SK-N-SH (cell line): Measurements from ENCODE around the gene NPFFR2. TPM values are rescaled to one million over a fixed set of nuclear protein-coding genes. Genes with fewer than 3 reads are reported as not detected.

Experiments
- CTCF ChIA-PET: fragments of 300-600, 350-600 bp; formaldehyde crosslinking; extraction: SDS; loops from one replicate; lab custom pipeline; 2021; lab: Yijun Ruan, JAX
- POLR2A ChIA-PET: fragments of 350-600 bp; sonication (Branson Sonifier 250); formaldehyde crosslinking; extraction: SDS; loops from one replicate; lab custom pipeline; 2020; ENCODE audit warnings: antibody characterized with exemption, inconsistent platforms; lab: Yijun Ruan, JAX
- DNase-seq: peaks from one replicate; pipeline ENCODE4 v3.0.0; 2012
- H2AFZ ChIP-seq: fragments of 200-600 bp; sonication (generic); 2 replicates; pipeline ENCODE4 v1.8.1; 2016; ENCODE audit warnings: antibody characterized with exemption, mild to moderate bottlenecking, low read depth
- H3F3A ChIP-seq: fragments of 200-600 bp; sonication (generic); replicated peaks from 2 replicates; pipeline ENCODE3; 2016; ENCODE audit warnings: antibody characterized with exemption, mild to moderate bottlenecking; ENCODE audit not compliant: insufficient read depth
- H3K27ac ChIP-seq, 2 experiments: fragments of 200-500 bp in 1 of 2; fragments of 200-600 bp in 1 of 2; sonication (Bioruptor generic) in 1 of 2; sonication (generic), shearing (Covaris generic) in 1 of 2; 2 replicates each; pipeline versions ENCODE4 v1.5.1 to v1.6.1; 2014 to 2016; ENCODE audit warnings: low read depth in 2 of 2, inconsistent platforms in 1 of 2, low read length in 1 of 2, mild to moderate bottlenecking in 1 of 2, mixed read lengths in 1 of 2
- H3K27me3 ChIP-seq: fragments of 200-600 bp; sonication (generic), shearing (Covaris generic); 2 replicates; pipeline ENCODE4 v1.6.1; 2016; ENCODE audit warnings: mixed run types; ENCODE audit not compliant: insufficient read depth
- H3K36me3 ChIP-seq, 2 experiments: fragments of 200-500 bp in 1 of 2; fragments of 200-600 bp in 1 of 2; sonication (Bioruptor generic) in 1 of 2; sonication (generic) in 1 of 2; replicated peaks in 1 of 2; 2 replicates each; pipeline versions ENCODE3 to v1.5.1; 2014 to 2016; ENCODE audit warnings: low read length in 1 of 2, mild to moderate bottlenecking in 1 of 2; ENCODE audit not compliant: insufficient read depth in 2 of 2, control insufficient read depth in 1 of 2
- H3K4me1 ChIP-seq, 2 experiments: fragments of 200-500 bp in 1 of 2; fragments of 200-600 bp in 1 of 2; sonication (Bioruptor generic) in 1 of 2; sonication (generic), shearing (Covaris generic) in 1 of 2; 2 replicates each; pipeline versions ENCODE4 v1.5.1 to v1.6.1; 2014 to 2016; ENCODE audit warnings: low read depth in 1 of 2, low read length in 1 of 2, mixed run types in 1 of 2; ENCODE audit not compliant: insufficient read depth in 2 of 2, control insufficient read depth in 1 of 2
- H3K4me2 ChIP-seq: fragments of 200-600 bp; sonication (generic), shearing (Covaris generic); 2 replicates; pipeline ENCODE4 v1.6.1; 2017; ENCODE audit warnings: mixed run types
- H3K4me3 ChIP-seq, 2 experiments: fragments of 200-500 bp in 1 of 2; fragments of 200-600 bp in 1 of 2; sonication (Bioruptor generic) in 1 of 2; sonication (generic), shearing (Covaris generic) in 1 of 2; 2 replicates each; pipeline versions ENCODE4 v1.5.1 to v1.8.1; 2014 to 2016; ENCODE audit warnings: low read depth in 2 of 2, inconsistent platforms in 1 of 2, low read length in 1 of 2, mild to moderate bottlenecking in 1 of 2, mixed read lengths in 1 of 2, moderate library complexity in 1 of 2
- H3K79me2 ChIP-seq: fragments of 200-600 bp; sonication (generic); 2 replicates; pipeline ENCODE4 v1.8.1; 2017; ENCODE audit warnings: mild to moderate bottlenecking; ENCODE audit not compliant: insufficient read depth
- H3K9ac ChIP-seq: fragments of 200-600 bp; sonication (generic); 2 replicates; pipeline ENCODE4 v1.6.1; 2017; ENCODE audit warnings: mixed run types
- H3K9me2 ChIP-seq: fragments of 200-600 bp; sonication (generic); 2 replicates; pipeline ENCODE4 v1.6.1; 2017; ENCODE audit warnings: mixed run types
- H3K9me3 ChIP-seq: fragments of 200-600 bp; sonication (generic); 2 replicates; pipeline ENCODE4 v1.6.1; 2017; ENCODE audit warnings: mixed run types, mild to moderate bottlenecking, moderate library complexity
- H4K20me1 ChIP-seq: fragments of 200-600 bp; sonication (generic); 2 replicates; pipeline ENCODE4 v1.6.1; 2017; ENCODE audit warnings: mild to moderate bottlenecking, mixed run types; ENCODE audit not compliant: insufficient read depth
- ELF1 ChIP-seq: IDR thresholded peaks from 2 replicates; pipeline ENCODE4 v1.4.0; 2012
- GABPA ChIP-seq: IDR thresholded peaks from 2 replicates; pipeline ENCODE4 v1.4.0; 2012; ENCODE audit warnings: low read depth, mild to moderate bottlenecking
- GATA2 ChIP-seq: sonication (generic); formaldehyde crosslinking; IDR thresholded peaks from 2 replicates; pipeline ENCODE4 v1.5.0; 2020; ENCODE audit warnings: mild to moderate bottlenecking, missing genetic modification reagents
- MEF2A ChIP-seq: IDR thresholded peaks from 2 replicates; pipeline ENCODE4 v1.4.0; 2012; ENCODE audit warnings: low read depth, borderline replicate concordance
- MXI1 ChIP-seq: IDR thresholded peaks from 2 replicates; pipeline ENCODE4 v1.6.1; 2012; ENCODE audit warnings: mild to moderate bottlenecking, low read depth, low read length, improper control_type of control experiment
- NFIC ChIP-seq: IDR thresholded peaks from 2 replicates; pipeline ENCODE4 v1.4.0; 2012; ENCODE audit warnings: borderline replicate concordance
- RAD21 ChIP-seq: IDR thresholded peaks from 2 replicates; pipeline ENCODE4 v1.6.1; 2012; ENCODE audit warnings: mild to moderate bottlenecking, low read length
- RFX5 ChIP-seq: IDR thresholded peaks from 2 replicates; pipeline ENCODE4 v1.6.1; 2012; ENCODE audit warnings: mild to moderate bottlenecking, improper control_type of control experiment, low read length
- TAF1 ChIP-seq: IDR thresholded peaks from 2 replicates; pipeline ENCODE4 v1.6.1; 2012; ENCODE audit warnings: low read depth, mild to moderate bottlenecking, low read length, moderate library complexity, borderline replicate concordance
- TCF12 ChIP-seq: IDR thresholded peaks from 2 replicates; pipeline ENCODE4 v1.4.0; 2012
- TEAD4 ChIP-seq: IDR thresholded peaks from 2 replicates; pipeline ENCODE4 v1.4.0; 2012; ENCODE audit warnings: mild to moderate bottlenecking, borderline replicate concordance; ENCODE audit not compliant: insufficient read depth
- YY1 ChIP-seq: IDR thresholded peaks from 2 replicates; pipeline ENCODE4 v1.4.0; 2012; ENCODE audit warnings: low read depth, mild to moderate bottlenecking
- WGBS: methylation state at CpG from one replicate; pipeline ENCODE4 v1.1.6; 2017; ENCODE audit warnings: low lambda C conversion rate; 5-methylcytosine and 5-hydroxymethylcytosine counted together
- polyA plus RNA-seq, 3 experiments: library from polyadenylated mRNA; depleted of rRNA; stranded (reverse); fragments of >200 nt; gene quantifications; 2 replicates each; pipeline ENCODE4 v1.2.3, GENCODE V29; 2012
- TF ChIP-seq, protein P1 (sequence below): IDR thresholded peaks from 2 replicates; pipeline ENCODE4 v1.4.0; 2012; ENCODE audit warnings: low read depth, borderline replicate concordance
- TF ChIP-seq, protein P2 (sequence below): IDR thresholded peaks from 2 replicates; pipeline ENCODE4 v1.6.1; 2012; ENCODE audit warnings: mild to moderate bottlenecking, low read depth, low read length, moderate library complexity
- TF ChIP-seq, protein P3 (sequence below): IDR thresholded peaks from 2 replicates; pipeline ENCODE4 v1.4.0; 2012; ENCODE audit warnings: low read depth
- TF ChIP-seq, protein P4 (sequence below): fragments of 150-350 bp; IDR thresholded peaks from 2 replicates; pipeline ENCODE4 v1.6.1; 2017; ENCODE audit warnings: antibody characterized with exemption, low read length, low read depth, borderline replicate concordance

The NPFFR2 gene
- polyA plus RNA-seq, 1 of the 3 experiments (the other 2 are of a cell fraction), result 6.2 TPM

DNA sequence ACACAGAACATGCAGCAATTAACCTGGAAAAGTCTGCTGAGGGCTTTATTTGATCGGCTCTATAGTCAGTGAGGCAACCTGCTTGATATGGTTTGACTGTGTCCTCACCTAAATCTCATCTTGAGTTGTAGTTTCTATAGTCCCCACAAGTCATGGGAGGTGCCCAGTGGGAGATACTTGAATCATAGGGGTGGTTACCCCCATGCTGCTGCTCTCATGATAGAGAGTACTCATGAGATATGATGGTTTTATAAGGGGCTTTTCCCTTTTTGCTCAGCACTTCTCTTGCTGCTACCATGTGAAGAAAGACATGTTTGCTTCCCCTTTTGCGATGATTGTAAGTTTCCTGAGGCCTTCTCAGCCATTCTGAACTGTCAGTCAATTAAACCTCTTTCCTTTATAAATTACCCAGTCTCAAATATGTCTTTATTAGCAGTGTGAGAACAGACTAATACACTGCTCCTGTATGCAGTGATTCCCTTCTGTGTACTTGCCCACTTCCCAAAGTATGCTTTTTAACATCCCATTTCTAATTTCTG lies 78.2 kb downstream of the NPFFR2 start:
- Histone ChIP-seq H4K20me1 (no peaks in the 10 kb centered on the region), H3F3A (no peaks in the 10 kb centered on the region), H3K36me3 (no peaks in the 10 kb centered on the region), H2AFZ (no peak overlapping the region), H3K4me1 (no peaks in the 10 kb centered on the region), H3K79me2 (no peaks in the 10 kb centered on the region), H3K4me3 (no peak overlapping the region), H3K27ac (no peak overlapping the region), H3K9ac (no peak overlapping the region), H3K9me2 (no peaks in the 10 kb centered on the region), H3K4me2 (no peak overlapping the region), H3K27me3 (no peaks in the 10 kb centered on the region), H3K9me3 (no peaks in the 10 kb centered on the region)
- TF ChIP-seq, protein P1, sequence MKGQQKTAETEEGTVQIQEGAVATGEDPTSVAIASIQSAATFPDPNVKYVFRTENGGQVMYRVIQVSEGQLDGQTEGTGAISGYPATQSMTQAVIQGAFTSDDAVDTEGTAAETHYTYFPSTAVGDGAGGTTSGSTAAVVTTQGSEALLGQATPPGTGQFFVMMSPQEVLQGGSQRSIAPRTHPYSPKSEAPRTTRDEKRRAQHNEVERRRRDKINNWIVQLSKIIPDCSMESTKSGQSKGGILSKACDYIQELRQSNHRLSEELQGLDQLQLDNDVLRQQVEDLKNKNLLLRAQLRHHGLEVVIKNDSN, result no peak
- TF ChIP-seq RFX5 (no peak), TEAD4 (no peak), NFIC (no peak), GABPA (no peak), GATA2 (CRISPR knock-in tag) (no peak), MXI1 (no peak), TAF1 (no peak), YY1 (no peak)
- TF ChIP-seq, protein P2, sequence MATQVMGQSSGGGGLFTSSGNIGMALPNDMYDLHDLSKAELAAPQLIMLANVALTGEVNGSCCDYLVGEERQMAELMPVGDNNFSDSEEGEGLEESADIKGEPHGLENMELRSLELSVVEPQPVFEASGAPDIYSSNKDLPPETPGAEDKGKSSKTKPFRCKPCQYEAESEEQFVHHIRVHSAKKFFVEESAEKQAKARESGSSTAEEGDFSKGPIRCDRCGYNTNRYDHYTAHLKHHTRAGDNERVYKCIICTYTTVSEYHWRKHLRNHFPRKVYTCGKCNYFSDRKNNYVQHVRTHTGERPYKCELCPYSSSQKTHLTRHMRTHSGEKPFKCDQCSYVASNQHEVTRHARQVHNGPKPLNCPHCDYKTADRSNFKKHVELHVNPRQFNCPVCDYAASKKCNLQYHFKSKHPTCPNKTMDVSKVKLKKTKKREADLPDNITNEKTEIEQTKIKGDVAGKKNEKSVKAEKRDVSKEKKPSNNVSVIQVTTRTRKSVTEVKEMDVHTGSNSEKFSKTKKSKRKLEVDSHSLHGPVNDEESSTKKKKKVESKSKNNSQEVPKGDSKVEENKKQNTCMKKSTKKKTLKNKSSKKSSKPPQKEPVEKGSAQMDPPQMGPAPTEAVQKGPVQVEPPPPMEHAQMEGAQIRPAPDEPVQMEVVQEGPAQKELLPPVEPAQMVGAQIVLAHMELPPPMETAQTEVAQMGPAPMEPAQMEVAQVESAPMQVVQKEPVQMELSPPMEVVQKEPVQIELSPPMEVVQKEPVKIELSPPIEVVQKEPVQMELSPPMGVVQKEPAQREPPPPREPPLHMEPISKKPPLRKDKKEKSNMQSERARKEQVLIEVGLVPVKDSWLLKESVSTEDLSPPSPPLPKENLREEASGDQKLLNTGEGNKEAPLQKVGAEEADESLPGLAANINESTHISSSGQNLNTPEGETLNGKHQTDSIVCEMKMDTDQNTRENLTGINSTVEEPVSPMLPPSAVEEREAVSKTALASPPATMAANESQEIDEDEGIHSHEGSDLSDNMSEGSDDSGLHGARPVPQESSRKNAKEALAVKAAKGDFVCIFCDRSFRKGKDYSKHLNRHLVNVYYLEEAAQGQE, result no peak
- TF ChIP-seq, protein P3, sequence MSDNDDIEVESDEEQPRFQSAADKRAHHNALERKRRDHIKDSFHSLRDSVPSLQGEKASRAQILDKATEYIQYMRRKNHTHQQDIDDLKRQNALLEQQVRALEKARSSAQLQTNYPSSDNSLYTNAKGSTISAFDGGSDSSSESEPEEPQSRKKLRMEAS, result no peak
- ChIA-PET CTCF (interaction anchor here (1.5 kb wide), 1 partner anchor 12 kb away, joined by 4 read pairs; no protein-coding TSS in a partner anchor), POLR2A (no interaction called here)
- WGBS, result 35% methylated on average over 2 of the region's 2 CpGs
- DNase-seq, result no peak

DNA sequence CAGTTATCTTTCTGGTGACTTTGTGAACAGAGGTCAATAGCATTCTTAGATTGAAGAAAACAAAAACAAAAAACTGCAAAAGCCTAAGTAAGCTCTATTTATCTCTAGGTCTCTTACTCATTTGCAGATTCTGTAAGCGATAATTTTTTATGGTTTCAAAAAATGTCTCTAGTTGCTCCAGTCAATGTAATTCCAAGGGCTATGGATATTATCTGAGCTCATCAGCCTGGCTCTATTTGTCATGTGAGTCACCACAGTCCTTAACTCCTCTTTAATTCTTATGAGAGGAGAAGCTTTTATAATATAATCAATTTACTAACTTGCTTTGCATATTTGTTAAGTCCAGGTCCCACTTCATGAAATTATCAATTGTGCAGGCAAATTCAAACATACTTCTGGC lies 79.1 kb downstream of the NPFFR2 start:
- 22% methylated on average over 1 of the region's 1 CpG for WGBS

More for the DNA sequence above, 79.1 kb downstream of the NPFFR2 start:
- DNase-seq, result no peak
- Histone ChIP-seq H3K4me3 (no peak overlapping the region), H3K79me2 (no peaks in the 10 kb centered on the region), H4K20me1 (no peaks in the 10 kb centered on the region), H3K4me2 (no peak overlapping the region), H3K27ac (no peak overlapping the region), H3F3A (no peaks in the 10 kb centered on the region), H3K9me2 (no peaks in the 10 kb centered on the region), H3K9ac (no peak overlapping the region), H3K36me3 (no peaks in the 10 kb centered on the region), H2AFZ (no peak overlapping the region), H3K4me1 (no peaks in the 10 kb centered on the region), H3K9me3 (no peaks in the 10 kb centered on the region), H3K27me3 (no peaks in the 10 kb centered on the region)
- ChIA-PET CTCF (no interaction called here), POLR2A (no interaction called here)
- TF ChIP-seq, protein P4, sequence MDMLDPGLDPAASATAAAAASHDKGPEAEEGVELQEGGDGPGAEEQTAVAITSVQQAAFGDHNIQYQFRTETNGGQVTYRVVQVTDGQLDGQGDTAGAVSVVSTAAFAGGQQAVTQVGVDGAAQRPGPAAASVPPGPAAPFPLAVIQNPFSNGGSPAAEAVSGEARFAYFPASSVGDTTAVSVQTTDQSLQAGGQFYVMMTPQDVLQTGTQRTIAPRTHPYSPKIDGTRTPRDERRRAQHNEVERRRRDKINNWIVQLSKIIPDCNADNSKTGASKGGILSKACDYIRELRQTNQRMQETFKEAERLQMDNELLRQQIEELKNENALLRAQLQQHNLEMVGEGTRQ, result no peak
- TF ChIP-seq MEF2A (no peak), RAD21 (no peak), GATA2 (CRISPR knock-in tag) (no peak), TCF12 (peak; percentile 9; the same call in 1 of the 2 replicates), ELF1 (no peak)
